Brain pericyte (primary cell): Measurements from ENCODE around the gene RIPK1.

Experiments
- DNase-seq: peaks from one replicate; pipeline ENCODE4 v3.0.0-alpha.2; 2012; ENCODE audit warnings: low read depth, low spot score

RIPK1 gene

DNA sequence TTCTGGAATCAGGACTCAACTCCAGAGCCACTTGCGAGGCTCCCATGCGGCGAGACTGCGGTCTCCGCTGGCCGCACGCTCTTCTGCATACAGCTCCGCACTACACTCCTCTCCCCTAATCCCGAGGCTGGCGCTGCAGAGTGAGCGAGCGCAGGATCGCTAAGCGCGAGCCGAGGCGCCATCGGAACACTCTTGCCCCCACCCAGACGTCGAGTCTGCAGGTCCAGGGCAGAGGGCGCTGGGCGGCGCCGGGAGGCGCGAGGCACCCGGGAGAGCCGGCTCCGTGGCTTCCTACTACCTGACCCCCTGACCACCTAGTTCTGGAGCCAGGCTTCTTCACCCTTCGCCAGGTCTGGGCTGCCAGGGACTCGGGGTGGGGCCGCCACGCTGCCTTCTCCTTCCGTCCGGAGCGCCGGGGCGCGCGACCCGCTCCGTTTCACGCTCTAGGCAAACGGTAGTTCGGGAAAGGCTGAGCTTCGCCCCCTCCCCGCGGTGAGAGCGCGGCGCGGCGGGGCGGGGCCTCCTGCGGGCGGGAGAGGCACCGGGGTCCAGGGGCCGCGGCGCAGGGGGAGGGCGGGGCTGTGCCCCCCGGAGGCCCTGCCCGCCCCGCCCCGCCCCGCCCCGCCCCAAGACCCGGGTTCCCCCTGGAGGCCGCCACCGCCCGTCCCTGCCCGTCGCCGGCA lies 94.4 kb downstream of the RIPK1 start:
- DNase-seq = no peak

DNA sequence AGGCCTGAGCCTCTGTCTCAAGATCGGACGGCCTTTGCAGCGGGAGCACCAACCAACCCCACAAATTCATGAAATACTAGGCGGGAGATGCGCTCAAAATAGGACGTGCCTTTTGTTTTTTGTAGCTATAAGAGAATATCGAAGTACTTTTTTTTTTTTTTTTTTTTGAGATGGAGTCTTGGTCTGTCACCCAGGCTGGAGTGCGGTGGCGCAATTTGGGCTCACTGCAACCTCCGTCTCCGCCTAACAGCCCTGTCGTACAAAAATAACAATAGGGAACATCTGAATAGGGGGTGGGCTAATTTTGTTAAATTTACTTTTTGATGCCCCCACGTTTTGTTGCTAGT lies 94.9 kb downstream of the RIPK1 start:
- DNase-seq = no peak

DNA sequence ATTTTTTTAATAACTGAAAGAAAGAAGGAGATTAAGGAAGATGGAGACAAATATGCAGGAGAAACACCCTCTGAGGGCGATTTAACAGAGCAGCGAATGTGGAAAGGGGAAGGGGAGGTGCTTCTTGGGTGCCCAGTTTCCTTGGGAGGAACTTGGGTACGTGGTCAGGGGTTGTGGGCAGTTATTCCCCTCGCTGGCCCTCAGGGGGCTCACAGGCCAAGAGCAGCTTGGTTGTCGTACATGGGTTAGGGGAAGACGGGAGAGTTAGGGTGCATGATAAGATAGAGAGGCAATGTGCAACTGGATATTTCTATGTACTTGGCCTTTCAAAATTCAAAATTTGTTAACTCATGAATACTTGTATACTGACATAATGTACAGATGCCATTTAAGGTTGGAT lies 96.1 kb downstream of the RIPK1 start:
- no peak for DNase-seq
